ENCODE data around the gene TIMP1. TPM values are rescaled to one million over a fixed set of nuclear protein-coding genes. Genes with fewer than 3 reads are reported as not detected.

The TIMP1 gene
- total and polyA plus RNA-seq, 2 of the 13 experiments (the other 11 are each of a cell fraction or from before 2014, with no cell fraction given): 12.3 to 45.8 TPM

DNA sequence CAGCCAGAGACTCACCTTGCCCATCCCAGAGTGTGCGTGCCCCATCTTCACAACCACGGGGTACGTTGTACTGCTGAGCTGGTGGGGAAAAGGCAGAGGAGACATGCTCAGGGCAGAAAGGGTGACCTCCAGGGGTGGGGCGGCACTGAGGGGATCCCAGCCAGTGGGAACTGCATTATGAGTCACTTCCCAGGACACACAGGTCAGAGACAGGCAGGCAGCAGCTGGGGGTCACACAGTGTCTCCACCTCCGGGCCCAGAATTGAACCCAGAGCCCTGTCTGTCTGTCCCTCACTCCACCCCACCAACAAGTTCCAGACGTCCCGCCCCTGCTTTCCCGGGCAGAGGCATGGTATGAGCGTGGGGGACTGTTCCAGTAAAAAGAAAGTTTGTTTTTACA lies 4.8 kb upstream of the TIMP1 start:
- FAIRE-seq: no peak

DNA sequence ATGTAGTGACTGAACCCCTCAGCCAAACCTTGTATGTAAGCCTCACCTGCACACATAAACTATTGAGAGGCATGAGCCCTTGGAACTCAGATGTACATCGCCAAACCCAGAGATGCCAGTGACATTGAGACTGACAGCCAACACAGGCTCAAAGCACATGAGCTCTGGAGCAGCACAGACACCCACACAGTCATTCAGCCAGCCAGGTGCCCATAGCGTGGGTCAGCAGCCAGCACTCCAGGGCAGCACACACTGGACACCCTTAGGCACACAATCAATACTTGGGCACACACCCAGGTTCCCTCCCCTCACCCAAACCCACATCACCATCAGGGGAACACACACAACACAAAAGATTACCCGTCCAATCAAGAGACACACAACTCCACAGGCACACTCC lies 4.3 kb upstream of the TIMP1 start:
- Histone ChIP-seq H4K20me1 (ENCODE audit: insufficient read depth, low read length) (no peaks in the 10 kb centered on the region), H3K27ac (ENCODE audit: extremely low read length, insufficient read depth, low read length) (no peak overlapping the region), H3K4me3 (replicated peaks in 1 of 3; ENCODE audit: insufficient read depth in 1 of 3, low read depth in 2 of 3, low read length in 3 of 3) (no peak overlapping the region), H3K36me3 (replicated peaks in 1 of 2; ENCODE audit: control insufficient read depth in 1 of 2, insufficient read depth in 2 of 2, low read length in 2 of 2) (no peaks in the 10 kb centered on the region), H3K27me3 (ENCODE audit: control insufficient read depth in 1 of 2, insufficient read depth in 2 of 2, low read length in 2 of 2) (no peaks in the 10 kb centered on the region; a peak in 2 of 5 replicates), H3K79me2 (ENCODE audit: insufficient read depth, low read length) (no peaks in the 10 kb centered on the region), H3K4me1 (ENCODE audit: insufficient read depth, low read length) (peaks cover 23% of the 10 kb centered on the region), H3K9ac (ENCODE audit: insufficient read depth, low read depth, low read length) (no peak overlapping the region), H2AFZ (ENCODE audit: low read length) (no peak overlapping the region), H3K9me3 (ENCODE audit: low read length) (no peaks in the 10 kb centered on the region), H3K4me2 (ENCODE audit: low read depth, low read length) (no peak overlapping the region)
- no peak for FAIRE-seq
- 20% methylated on average over 1 of the region's 3 CpGs for WGBS (ENCODE audit: low lambda C conversion rate)
- intact Hi-C loops (cut with micrococcal nuclease; ENCODE audit: unreplicated experiment): no loop called here
- in situ Hi-C loops (cut with HindIII; ENCODE audit: extremely low pct_ligation_motif_present, low pct_unique_long_range_greater_than_20kb): no loop called here
- ChIA-PET POLR2A (no interaction called here), CTCF (ENCODE audit: low intra/inter-chr PET ratio, low total read pairs) (no interaction called here)
- no TSS peak for BruUV-seq (replicated peaks)
- ATAC-seq: no peak
- TF ChIP-seq KLF16 (CRISPR knock-in tag; IDR thresholded peaks at IDR 0.05): no peak
- TF ChIP-seq ZNF12 (CRISPR knock-in tag; IDR thresholded peaks at IDR 0.05): no peak
- DNase-seq (ENCODE audit: low spot score): no peak

More for the DNA sequence above, 4.8 kb upstream of the TIMP1 start:
- CTCF ChIA-PET (ENCODE audit: low intra/inter-chr PET ratio, low total read pairs): no interaction called here
- Histone ChIP-seq H4K20me1 (ENCODE audit: insufficient read depth, low read length) (no peaks in the 10 kb centered on the region), H3K4me1 (ENCODE audit: insufficient read depth, low read length) (peaks cover 23% of the 10 kb centered on the region), H3K36me3 (replicated peaks in 1 of 2; ENCODE audit: control insufficient read depth in 1 of 2, insufficient read depth in 2 of 2, low read length in 2 of 2) (no peaks in the 10 kb centered on the region), H3K4me2 (ENCODE audit: low read depth, low read length) (no peak overlapping the region), H3K79me2 (ENCODE audit: insufficient read depth, low read length) (no peaks in the 10 kb centered on the region), H3K4me3 (replicated peaks in 1 of 3; ENCODE audit: insufficient read depth in 1 of 3, low read depth in 2 of 3, low read length in 3 of 3) (no peak overlapping the region), H3K9me3 (ENCODE audit: low read length) (no peaks in the 10 kb centered on the region), H3K27me3 (ENCODE audit: control insufficient read depth in 1 of 2, insufficient read depth in 2 of 2, low read length in 2 of 2) (no peaks in the 10 kb centered on the region; a peak in 2 of 5 replicates), H3K9ac (ENCODE audit: insufficient read depth, low read depth, low read length) (no peak overlapping the region), H3K27ac (ENCODE audit: extremely low read length, insufficient read depth, low read length) (no peak overlapping the region), H2AFZ (ENCODE audit: low read length) (no peak overlapping the region)
- ATAC-seq (no peak), DNase-seq (ENCODE audit: low spot score) (no peak)
- in situ Hi-C loops (cut with HindIII; ENCODE audit: extremely low pct_ligation_motif_present, low pct_unique_long_range_greater_than_20kb) (no loop called here), intact Hi-C loops (cut with micrococcal nuclease; ENCODE audit: unreplicated experiment) (no loop called here)
- 0% methylated on average over 2 of the region's 9 CpGs for WGBS (ENCODE audit: low lambda C conversion rate)
- no peak for TF ChIP-seq NFYC (CRISPR knock-in tag; IDR thresholded peaks at IDR 0.05)
- peak; percentile 76 for TF ChIP-seq ZNF768 (CRISPR knock-in tag; IDR thresholded peaks at IDR 0.05)
- no peak for TF ChIP-seq MBD4 (IDR thresholded peaks at IDR 0.05; ENCODE audit: borderline replicate concordance, low read length)
- POLR2A ChIA-PET: no interaction called here
- no TSS peak for BruUV-seq (replicated peaks)

All from HepG2 (cell line).